GM12878 (cell line): ENCODE results near the gene MAPRE3. TPM values are rescaled to one million over a fixed set of nuclear protein-coding genes. Genes with fewer than 3 reads are reported as not detected.

ENCODE experiments used
- ATAC-seq: fragments of 200-7000 bp; cut with Tn5 transposase; 3 replicates; pipeline ENCODE4 v1.9.1; 2020; ENCODE audit warnings: mild to moderate bottlenecking, moderate library complexity
- BruUV-seq: library from RNA; stranded (reverse); fragments of 400-500 nt; replicated peaks from 2 replicates; lab custom pipeline; 2021; lab: Mats Ljungman, UMichigan
- CTCF ChIA-PET: fragments of 300-600 bp; sonication (Branson Sonifier 250); formaldehyde crosslinking; extraction: SDS; loops from one replicate; lab custom pipeline; 2021; ENCODE audit warnings: inconsistent platforms; lab: Yijun Ruan, JAX
- POLR2A ChIA-PET: fragments of 350-600 bp; formaldehyde crosslinking; extraction: SDS; loops from one replicate; lab custom pipeline; 2021; ENCODE audit warnings: inconsistent platforms; lab: Charles Lee
- RAD21 ChIA-PET: fragments of 300-600 bp; sonication (Branson Sonifier 250); formaldehyde crosslinking; loops from one replicate; lab custom pipeline; 2023; ENCODE audit warnings: antibody characterized with exemption; ENCODE audit not compliant: unreplicated experiment; lab: Charles Lee
- SMC1A ChIA-PET: fragments of 300-600 bp; sonication (Branson Sonifier 250); formaldehyde crosslinking; loops from one replicate; lab custom pipeline; 2023; ENCODE audit not compliant: unreplicated experiment, uncharacterized antibody; lab: Charles Lee
- DNase-seq: peaks from one replicate; pipeline ENCODE4 v3.0.0-alpha.2; 2011; ENCODE audit warnings: low read depth, low spot score
- FAIRE-seq: peaks from 3 replicates; lab custom pipeline; 2011; peaks lifted over from hg19 to GRCh38; lab: Jason Lieb, UNC
- H2AFZ ChIP-seq: 2 replicates; pipeline ENCODE4 v1.6.0; 2011; ENCODE audit warnings: low read depth, low read length, control low read depth; ENCODE audit not compliant: control insufficient read depth
- H3K27ac ChIP-seq: 2 replicates; pipeline ENCODE4 v1.5.1; 2011; ENCODE audit warnings: control low read depth; ENCODE audit not compliant: control insufficient read depth, insufficient read depth
- H3K27me3 ChIP-seq, 2 experiments: replicated peaks in 1 of 2; 2 replicates each; pipeline versions ENCODE4 v1.6.0 to v1.6.1; 2011; ENCODE audit warnings: low read length in 1 of 2; ENCODE audit not compliant: control insufficient read depth in 2 of 2, insufficient read depth in 2 of 2
- H3K36me3 ChIP-seq, 2 experiments: 2 replicates each; pipeline ENCODE4 v1.5.1; 2011; ENCODE audit warnings: low read length in 1 of 2; ENCODE audit not compliant: control insufficient read depth in 2 of 2, insufficient read depth in 2 of 2
- H3K4me1 ChIP-seq: 2 replicates; pipeline ENCODE4 v1.6.1; 2011; ENCODE audit warnings: mild to moderate bottlenecking, low read length, moderate library complexity, mixed read lengths; ENCODE audit not compliant: control insufficient read depth, insufficient read depth
- H3K4me2 ChIP-seq: 2 replicates; pipeline ENCODE4 v1.6.0; 2011; ENCODE audit warnings: control low read depth; ENCODE audit not compliant: control insufficient read depth, insufficient read depth
- H3K4me3 ChIP-seq: fragments of 200-600 bp; sonication (generic); 2 replicates; pipeline ENCODE4 v1.5.1; 2016
- H3K79me2 ChIP-seq: 2 replicates; pipeline ENCODE4 v1.6.0; 2011; ENCODE audit warnings: low read length; ENCODE audit not compliant: control insufficient read depth, insufficient read depth
- H3K9ac ChIP-seq: 2 replicates; pipeline ENCODE4 v1.8.0; 2011; ENCODE audit warnings: low read length, control low read depth, mixed read lengths; ENCODE audit not compliant: control insufficient read depth, insufficient read depth
- H3K9me3 ChIP-seq: replicated peaks from 3 replicates; pipeline ENCODE4 v1.5.1; 2011; ENCODE audit warnings: mild to moderate bottlenecking, low read length; ENCODE audit not compliant: control insufficient read depth, insufficient read depth
- H4K20me1 ChIP-seq: 2 replicates; pipeline ENCODE4 v1.6.0; 2011; ENCODE audit not compliant: control insufficient read depth, insufficient read depth
- CEBPB ChIP-seq, 2 experiments: fragments of 150-350 bp in 1 of 2; IDR thresholded peaks; 2 replicates each; pipeline ENCODE4 v1.6.1; 2012 to 2014; ENCODE audit warnings: low read depth in 2 of 2, low read length in 2 of 2, borderline replicate concordance in 1 of 2, inconsistent platforms in 1 of 2
- GATAD2B ChIP-seq: fragments of 450-650 bp; conservative IDR thresholded peaks from 2 replicates; pipeline ENCODE4 v1.6.1; 2017; ENCODE audit warnings: low read depth, mild to moderate bottlenecking, moderate library complexity
- MYB ChIP-seq: fragments of 150-350 bp; IDR thresholded peaks from 2 replicates; pipeline ENCODE4 v1.6.1; 2014; ENCODE audit warnings: mild to moderate bottlenecking, low read depth, low read length, borderline replicate concordance
- TBL1XR1 ChIP-seq: IDR thresholded peaks from 2 replicates; pipeline ENCODE4 v1.6.1; 2012; ENCODE audit warnings: low read depth, low read length, improper control_type of control experiment
- WRNIP1 ChIP-seq: IDR thresholded peaks from 2 replicates; pipeline ENCODE4 v1.6.1; 2011; ENCODE audit warnings: low read depth, low read length, improper control_type of control experiment, borderline replicate concordance
- WGBS: methylation state at CpG from one replicate; pipeline ENCODE4 v1.1.6; 2016; ENCODE audit warnings: low lambda C conversion rate; ENCODE audit not compliant: insufficient replicate concordance, insufficient coverage; ENCODE audit errors: missing lambda C conversion rate; 5-methylcytosine and 5-hydroxymethylcytosine counted together
- in situ Hi-C: fragments of 300-500 bp; cut with MboI; formaldehyde crosslinking; loops from 9 replicates; pipeline ENCODE4 v1.14.3; 2018; ENCODE audit warnings: mixed read lengths
- intact Hi-C: fragments of 100-400 bp; cut with micrococcal nuclease; formaldehyde crosslinking; loops from one replicate; pipeline ENCODE4 v1.14.2; 2022; ENCODE audit not compliant: unreplicated experiment
- polyA plus RNA-seq, 11 experiments: library from polyadenylated mRNA; depleted of rRNA in 4 of 11; unstranded in 6 of 11; stranded (reverse) in 5 of 11; fragments of >200 nt; fragmentation: Nextera tagmentation in 4 of 11; fragmentation: Illumina TruSeq in 1 of 11; extraction: Ambion mirVana in 4 of 11; extraction: Trizol in 1 of 11; gene quantifications; 1 replicate in 1 of 11; 2 replicates in 10 of 11; pipeline versions ENCODE4 v1.2.1 to v1.2.3, GENCODE V29; 2011 to 2016; ENCODE audit warnings: inconsistent platforms in 2 of 11, missing spikeins in 2 of 11, low read depth in 1 of 11
- total RNA-seq, 4 experiments: library from RNA; depleted of rRNA in 3 of 4; stranded (reverse); fragments of >200 nt in 3 of 4; fragmentation: Illumina TruSeq in 1 of 4; extraction: Trizol in 1 of 4; gene quantifications; 2 replicates each; pipeline versions ENCODE4 v1.2.1 to v1.2.3, GENCODE V29; 2013 to 2021
- TF ChIP-seq, protein P1 (sequence below): IDR thresholded peaks from 2 replicates; pipeline ENCODE4 v1.6.1; 2012; ENCODE audit warnings: improper control_type of control experiment, low read depth, low read length; ENCODE audit not compliant: insufficient replicate concordance

Gene MAPRE3
- total and polyA plus RNA-seq, 10 of the 15 experiments (the other 5 are each of a cell fraction or from before 2014, with no cell fraction given) = 0.03 to 1.3 (median 0.73) TPM; not detected in 1

DNA sequence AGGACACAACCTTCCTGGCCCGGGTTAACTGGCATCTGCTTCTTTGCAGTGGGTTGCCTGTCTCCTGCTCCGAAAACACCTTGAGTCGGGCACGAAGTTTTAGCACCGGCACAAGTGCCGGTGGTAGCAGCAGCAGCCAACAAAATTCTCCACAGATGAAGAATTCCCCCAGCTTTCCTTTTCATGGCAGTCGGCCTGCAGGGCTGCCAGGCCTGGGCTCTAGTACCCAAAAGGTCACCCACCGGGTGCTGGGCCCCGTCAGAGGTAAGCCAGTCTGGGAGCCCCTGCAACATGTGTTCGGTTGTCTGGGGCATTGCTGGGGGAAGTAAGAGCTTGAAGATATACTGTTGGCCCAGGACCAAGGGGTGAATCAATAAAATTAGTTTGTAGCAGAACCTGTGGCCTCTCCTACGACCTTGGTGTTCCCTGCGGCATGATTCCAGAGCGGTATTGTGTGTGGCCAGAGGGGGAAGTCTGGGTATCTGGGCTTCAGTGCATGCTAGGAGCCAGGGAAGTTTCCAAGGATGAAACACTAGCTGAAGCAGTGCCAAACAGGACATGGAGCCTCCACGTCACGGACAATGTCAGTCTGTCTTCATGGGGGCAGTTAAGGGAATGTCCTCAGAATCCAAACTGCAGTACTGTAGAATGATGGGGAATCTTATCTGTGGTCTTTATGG, 88.8 kb downstream of the MAPRE3 start:
- H3K9ac ChIP-seq = no peak overlapping the region
- WGBS = 95% methylated on average over 15 of the region's 15 CpGs
- no peak overlapping the region for H3K4me2 ChIP-seq
- no peaks in the 10 kb centered on the region for H3K9me3 ChIP-seq
- intact Hi-C loops (no loop called here), in situ Hi-C loops (no loop called here)
- ChIA-PET POLR2A (interaction anchor here (0.9 to 2.0 kb wide), 3 partner anchors 8 to 12 kb away, joined by 3 to 8 read pairs (median 4); partner anchors contain the start of genes AGBL5 and OST4), CTCF (interaction anchor here (0.6 kb wide), 1 partner anchor 795 kb away, joined by 3 read pairs; no protein-coding TSS in a partner anchor), RAD21 (interaction anchor here (1.1 kb wide), 1 partner anchor 9 kb away, joined by 3 read pairs; no protein-coding TSS in a partner anchor), SMC1A (interaction anchor here (0.6 to 1.2 kb wide), 3 partner anchors 15 to 22 kb away, joined by 3 to 5 read pairs (median 3); no protein-coding TSS in a partner anchor)
- no peaks in the 10 kb centered on the region for H3K4me1 ChIP-seq
- no TSS peak for BruUV-seq
- no peaks in the 10 kb centered on the region for H3K27me3 ChIP-seq
- no peak for ATAC-seq
- no peak overlapping the region for H2AFZ ChIP-seq
- H3K4me3 ChIP-seq = no peak overlapping the region
- H3K27ac ChIP-seq = no peak overlapping the region
- no peaks in the 10 kb centered on the region for H3K79me2 ChIP-seq
- no peak for DNase-seq
- no peak for FAIRE-seq
- peaks cover 4 to 22% of the 10 kb centered on the region in 2 experiments for H3K36me3 ChIP-seq
- no peak for TF ChIP-seq GATAD2B
- no peak for TF ChIP-seq MYB
- TF ChIP-seq, protein P1, sequence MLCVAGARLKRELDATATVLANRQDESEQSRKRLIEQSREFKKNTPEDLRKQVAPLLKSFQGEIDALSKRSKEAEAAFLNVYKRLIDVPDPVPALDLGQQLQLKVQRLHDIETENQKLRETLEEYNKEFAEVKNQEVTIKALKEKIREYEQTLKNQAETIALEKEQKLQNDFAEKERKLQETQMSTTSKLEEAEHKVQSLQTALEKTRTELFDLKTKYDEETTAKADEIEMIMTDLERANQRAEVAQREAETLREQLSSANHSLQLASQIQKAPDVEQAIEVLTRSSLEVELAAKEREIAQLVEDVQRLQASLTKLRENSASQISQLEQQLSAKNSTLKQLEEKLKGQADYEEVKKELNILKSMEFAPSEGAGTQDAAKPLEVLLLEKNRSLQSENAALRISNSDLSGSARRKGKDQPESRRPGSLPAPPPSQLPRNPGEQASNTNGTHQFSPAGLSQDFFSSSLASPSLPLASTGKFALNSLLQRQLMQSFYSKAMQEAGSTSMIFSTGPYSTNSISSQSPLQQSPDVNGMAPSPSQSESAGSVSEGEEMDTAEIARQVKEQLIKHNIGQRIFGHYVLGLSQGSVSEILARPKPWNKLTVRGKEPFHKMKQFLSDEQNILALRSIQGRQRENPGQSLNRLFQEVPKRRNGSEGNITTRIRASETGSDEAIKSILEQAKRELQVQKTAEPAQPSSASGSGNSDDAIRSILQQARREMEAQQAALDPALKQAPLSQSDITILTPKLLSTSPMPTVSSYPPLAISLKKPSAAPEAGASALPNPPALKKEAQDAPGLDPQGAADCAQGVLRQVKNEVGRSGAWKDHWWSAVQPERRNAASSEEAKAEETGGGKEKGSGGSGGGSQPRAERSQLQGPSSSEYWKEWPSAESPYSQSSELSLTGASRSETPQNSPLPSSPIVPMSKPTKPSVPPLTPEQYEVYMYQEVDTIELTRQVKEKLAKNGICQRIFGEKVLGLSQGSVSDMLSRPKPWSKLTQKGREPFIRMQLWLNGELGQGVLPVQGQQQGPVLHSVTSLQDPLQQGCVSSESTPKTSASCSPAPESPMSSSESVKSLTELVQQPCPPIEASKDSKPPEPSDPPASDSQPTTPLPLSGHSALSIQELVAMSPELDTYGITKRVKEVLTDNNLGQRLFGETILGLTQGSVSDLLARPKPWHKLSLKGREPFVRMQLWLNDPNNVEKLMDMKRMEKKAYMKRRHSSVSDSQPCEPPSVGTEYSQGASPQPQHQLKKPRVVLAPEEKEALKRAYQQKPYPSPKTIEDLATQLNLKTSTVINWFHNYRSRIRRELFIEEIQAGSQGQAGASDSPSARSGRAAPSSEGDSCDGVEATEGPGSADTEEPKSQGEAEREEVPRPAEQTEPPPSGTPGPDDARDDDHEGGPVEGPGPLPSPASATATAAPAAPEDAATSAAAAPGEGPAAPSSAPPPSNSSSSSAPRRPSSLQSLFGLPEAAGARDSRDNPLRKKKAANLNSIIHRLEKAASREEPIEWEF = no peak
- TF ChIP-seq WRNIP1 = no peak
- TF ChIP-seq TBL1XR1 = no peak
- TF ChIP-seq CEBPB (IDR thresholded peaks at IDR 0.05; ENCODE audit: borderline replicate concordance in 1 of 2, low read depth in 2 of 2, low read length in 2 of 2) = no peak
- no peaks in the 10 kb centered on the region for H4K20me1 ChIP-seq
